Heart left ventricle (tissue), 13 donors: ENCODE results near the gene CFAP46.

Source experiments
- CTCF ChIP-seq, 12 donors: fragments of 200-600 bp; sonication (generic) in 4 of 12; IDR thresholded peaks; one replicate each; pipeline versions ENCODE4 v1.5.0 to v1.8.0; 2018 to 2022; ENCODE audit warnings: antibody characterized with exemption in 12 of 12, mild to moderate bottlenecking in 5 of 12
- POLR2A ChIP-seq, 2 donors: fragments of 450-650 bp; IDR thresholded peaks; one replicate each; pipeline ENCODE4 v1.6.1; 2017; ENCODE audit warnings: antibody characterized with exemption in 2 of 2, mild to moderate bottlenecking in 2 of 2, moderate library complexity in 2 of 2
- donor health status: ischemic (EF 13 %, LVEDD 7.1; RV severe dilation, severe dysfunction).
- donor health status: DM: no; HTN: yes; CAD: no.
- donor health status: DM: no; HTN: no; CAD: no.
- donor health status: ischemic (EF 25% LVEDD 6.9; RV normal size, moderate dysfunction).
- donor health status: ischemic (EF 25% LVEDD 5.7; RV mildly dilated, moderate dysfunction).
- donor health status: ischemic (EF 35%, LVEDD 5.7; RV mildly dilated, moderate dysfunction).
- donor health status: nonischemic (EF 11% LVEDD 7.7; RV severe dilation, severe dysfunction).
- donor health status: DM: yes; HTN: yes; CAD: no.
- donor health status: PGD.
- donor health status: ischemic (EF 29% LVEDD 5.4; RV normal size, mild dysfunction).
- donor health status: nonischemic (EF 23%, LVEDD 6.1; RV moderate dilation, normal function).

DNA sequence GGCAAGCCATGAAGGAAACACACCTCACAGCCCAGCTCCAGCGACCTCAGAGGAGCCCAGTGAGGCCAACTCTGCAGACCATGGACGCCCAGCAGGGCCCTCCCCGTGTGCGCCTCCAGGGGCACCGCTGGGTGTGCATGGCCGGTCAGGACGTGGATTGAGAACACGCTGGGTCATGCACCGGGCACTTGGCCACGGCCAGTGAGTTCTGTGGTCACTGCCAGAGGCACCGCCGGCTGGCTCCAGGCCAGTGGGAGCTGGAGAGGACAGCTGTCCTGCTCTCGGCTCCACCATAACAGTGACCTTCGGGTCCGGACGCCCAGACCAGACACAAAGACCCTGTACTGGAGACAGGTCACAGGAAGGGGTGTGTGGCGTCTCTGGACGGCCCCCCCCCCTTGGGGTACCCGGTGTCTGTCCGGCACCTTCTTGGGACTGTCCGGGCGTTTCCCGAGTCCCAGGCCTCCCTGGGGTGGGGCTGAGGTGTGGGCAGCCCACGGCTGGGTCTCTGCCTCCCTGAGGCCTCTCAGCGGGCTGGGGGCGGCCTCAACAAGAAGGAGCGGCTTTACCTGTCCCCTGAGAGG, 106.0 kb downstream of the CFAP46 start:
- no peak for TF ChIP-seq POLR2A (IDR thresholded peaks at IDR 0.05)
- TF ChIP-seq CTCF (IDR thresholded peaks at IDR 0.05), result no peak
